Measurements from ENCODE around the gene NFIC.

DNA sequence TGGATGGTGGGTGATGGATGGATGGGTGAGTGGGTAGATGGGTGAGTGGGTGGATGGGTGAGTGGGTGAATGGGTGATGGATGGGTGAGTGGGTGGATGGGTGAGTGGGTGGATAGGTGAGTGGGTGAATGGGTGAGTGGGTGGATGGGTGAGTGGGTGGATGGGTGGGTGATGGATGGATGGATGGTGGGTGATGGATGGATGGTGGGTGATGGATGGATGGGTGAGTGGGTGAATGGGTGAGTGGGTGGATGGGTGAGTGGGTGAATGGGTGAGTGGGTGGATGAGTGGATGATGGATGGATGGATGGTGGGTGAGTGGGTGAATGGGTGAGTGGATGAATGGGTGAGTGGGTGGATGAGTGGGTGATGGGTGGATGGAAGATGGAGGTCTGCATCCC, 111.1 kb downstream of the NFIC start:
- no peak for TF ChIP-seq EP300 (IDR thresholded peaks at IDR 0.05; ENCODE audit: borderline replicate concordance)
- no peak for TF ChIP-seq RAD21 (IDR thresholded peaks at IDR 0.05; ENCODE audit: low read depth)
- no peak for TF ChIP-seq EGR1 (IDR thresholded peaks at IDR 0.05)
- TF ChIP-seq NFIC (IDR thresholded peaks at IDR 0.05): no peak
- TF ChIP-seq YY1 (IDR thresholded peaks at IDR 0.05; ENCODE audit: low read depth): no peak
- TF ChIP-seq MAX (IDR thresholded peaks at IDR 0.05): no peak
- no peak for TF ChIP-seq FOXM1 (IDR thresholded peaks at IDR 0.05; ENCODE audit: borderline replicate concordance, low read depth)
- no peak for TF ChIP-seq TAF1 (IDR thresholded peaks at IDR 0.05; ENCODE audit: low read depth)
- no peak for TF ChIP-seq CREB1 (IDR thresholded peaks at IDR 0.05; ENCODE audit: low read depth)

Measured in Ishikawa (cell line).